ENCODE measurements around the gene STRAP. TPM values are rescaled to one million over a fixed set of nuclear protein-coding genes. Genes with fewer than 3 reads are reported as not detected.

STRAP gene
- total RNA-seq, 4 donors from 2014 or later = 24.5 to 45.4 (median 37.7) TPM

DNA sequence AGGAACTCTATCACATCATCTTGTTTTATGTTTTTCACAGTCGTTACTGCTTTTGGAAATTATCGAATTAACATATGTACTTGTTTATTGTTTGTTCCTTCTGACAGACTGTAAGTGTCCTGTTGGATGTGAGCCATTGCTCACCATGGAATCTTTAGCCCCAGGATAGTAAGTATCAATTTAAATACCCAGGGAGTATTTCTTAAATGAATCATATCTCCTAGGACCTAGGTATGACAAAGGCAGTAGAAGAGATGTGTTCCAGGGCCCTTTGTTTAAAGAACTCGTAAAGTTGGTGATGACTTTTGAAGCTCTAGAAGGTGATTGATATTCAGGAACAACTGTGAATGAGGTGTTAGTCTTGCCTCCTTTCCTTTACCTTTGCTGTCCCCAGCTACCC lies 30.3 kb upstream of the STRAP start:
- peaks cover 3% of the 10 kb centered on the region for H3K4me1 ChIP-seq
- 77% methylated on average over 3 of the region's 3 CpGs for WGBS
- no peaks in the 10 kb centered on the region for H3K36me3 ChIP-seq
- TF ChIP-seq POLR2AphosphoS5 (IDR thresholded peaks at IDR 0.05) (no peak), EP300 (IDR thresholded peaks at IDR 0.05) (no peak), POLR2A (IDR thresholded peaks at IDR 0.05) (no peak), CTCF (IDR thresholded peaks at IDR 0.05) (no peak)
- no peaks in the 10 kb centered on the region for H3K27me3 ChIP-seq
- no peak overlapping the region for H3K27ac ChIP-seq
- no peak for DNase-seq (ENCODE audit: low spot score in 2 of 2)
- H3K9me3 ChIP-seq = no peaks in the 10 kb centered on the region
- H3K4me3 ChIP-seq = no peak overlapping the region

DNA sequence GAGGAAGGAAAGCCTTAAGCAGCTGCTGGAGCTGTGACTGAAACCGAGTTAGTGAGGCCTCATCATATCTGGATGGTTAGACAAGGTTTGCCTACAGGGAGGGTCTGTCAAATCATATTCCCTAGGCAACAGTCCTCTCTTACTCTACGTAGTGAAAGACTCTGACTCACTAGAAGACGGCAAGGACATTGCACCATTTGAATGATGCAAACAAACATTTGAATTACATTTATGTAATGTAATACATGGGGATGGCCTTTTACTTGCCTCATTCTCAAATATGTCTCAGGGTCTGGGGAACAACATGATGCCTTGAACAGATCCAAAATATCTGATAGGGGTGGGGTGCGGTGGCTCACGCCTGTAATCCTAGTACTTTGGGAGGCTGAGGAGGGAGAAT lies 29.8 kb upstream of the STRAP start:
- Histone ChIP-seq H3K4me3 (no peak overlapping the region), H3K27ac (no peak overlapping the region), H3K36me3 (no peaks in the 10 kb centered on the region), H3K4me1 (peaks cover 3% of the 10 kb centered on the region), H3K9me3 (no peaks in the 10 kb centered on the region), H3K27me3 (no peaks in the 10 kb centered on the region)
- no peak for DNase-seq (ENCODE audit: low spot score in 2 of 2)
- TF ChIP-seq POLR2A (IDR thresholded peaks at IDR 0.05) (no peak), POLR2AphosphoS5 (IDR thresholded peaks at IDR 0.05) (no peak), EP300 (IDR thresholded peaks at IDR 0.05) (no peak), CTCF (IDR thresholded peaks at IDR 0.05) (no peak)
- WGBS = 91% methylated on average over 5 of the region's 5 CpGs

- H3K4me3 ChIP-seq = no peak overlapping the region
- H3K27me3 ChIP-seq = no peaks in the 10 kb centered on the region
- peaks cover 3% of the 10 kb centered on the region for H3K4me1 ChIP-seq
- H3K27ac ChIP-seq = no peak overlapping the region
- no peak for DNase-seq (ENCODE audit: low spot score in 2 of 2)
- TF ChIP-seq POLR2AphosphoS5 (IDR thresholded peaks at IDR 0.05) = no peak
- TF ChIP-seq POLR2A (IDR thresholded peaks at IDR 0.05) = no peak
- no peak for TF ChIP-seq CTCF (IDR thresholded peaks at IDR 0.05)
- no peak for TF ChIP-seq EP300 (IDR thresholded peaks at IDR 0.05)
- WGBS = 84% methylated on average over 4 of the region's 4 CpGs
- H3K36me3 ChIP-seq = no peaks in the 10 kb centered on the region
- H3K9me3 ChIP-seq = no peaks in the 10 kb centered on the region
Observed at GRCh38 chr12:15853877-15854276, 28.3 kb upstream of the STRAP start.

- DNase-seq (ENCODE audit: low spot score in 2 of 2) = no peak
- 89% methylated on average over 1 of the region's 1 CpG for WGBS
Observed at GRCh38 chr12:15854916-15855315, 27.3 kb upstream of the STRAP start.

GRCh38 chr12:15855646-15856045 lies 26.5 kb upstream of the STRAP start:
- H3K9me3 ChIP-seq = no peaks in the 10 kb centered on the region
- H3K27me3 ChIP-seq = peaks cover 5% of the 10 kb centered on the region
- no peak overlapping the region for H3K27ac ChIP-seq
- 69% methylated on average over 1 of the region's 1 CpG for WGBS
- H3K36me3 ChIP-seq = no peaks in the 10 kb centered on the region
- DNase-seq (ENCODE audit: low spot score in 2 of 2) = no peak
- H3K4me3 ChIP-seq = no peak overlapping the region
- peaks cover 3% of the 10 kb centered on the region for H3K4me1 ChIP-seq
- TF ChIP-seq EP300 (IDR thresholded peaks at IDR 0.05) (no peak), POLR2AphosphoS5 (IDR thresholded peaks at IDR 0.05) (no peak), CTCF (IDR thresholded peaks at IDR 0.05) (no peak), POLR2A (IDR thresholded peaks at IDR 0.05) (no peak)

More at GRCh38 chr12:15854916-15855315, 27.3 kb upstream of the STRAP start:
- Histone ChIP-seq H3K27me3 (peaks cover 4% of the 10 kb centered on the region), H3K4me1 (peaks cover 3% of the 10 kb centered on the region), H3K9me3 (no peaks in the 10 kb centered on the region), H3K36me3 (no peaks in the 10 kb centered on the region), H3K27ac (no peak overlapping the region), H3K4me3 (no peak overlapping the region)
- TF ChIP-seq POLR2AphosphoS5 (IDR thresholded peaks at IDR 0.05) = no peak
- TF ChIP-seq EP300 (IDR thresholded peaks at IDR 0.05) = no peak
- TF ChIP-seq POLR2A (IDR thresholded peaks at IDR 0.05) = no peak
- TF ChIP-seq CTCF (IDR thresholded peaks at IDR 0.05) = no peak
